ENCODE results near the gene TOMM5.

The TOMM5 gene

GRCh38 chr9:37617832-37618231 is 25.4 kb upstream of the TOMM5 start:
- DNase-seq (ENCODE audit: low read depth) = no peak
- TF ChIP-seq CTCF (IDR thresholded peaks at IDR 0.05; ENCODE audit: low read depth, low read length, missing control alignments) = no peak
- in situ Hi-C loops (cut with HindIII; ENCODE audit: low sequenced_read_pairs) = no loop called here
- no peak overlapping the region for H3K4me3 ChIP-seq (ENCODE audit: low read depth, low read length)

GRCh38 chr9:37617161-37617560 is 24.8 kb upstream of the TOMM5 start:
- DNase-seq (ENCODE audit: low read depth) = no peak
- H3K4me3 ChIP-seq (ENCODE audit: low read depth, low read length) = no peak overlapping the region
- in situ Hi-C loops (cut with HindIII; ENCODE audit: low sequenced_read_pairs) = no loop called here
- no peak for TF ChIP-seq CTCF (IDR thresholded peaks at IDR 0.05; ENCODE audit: low read depth, low read length, missing control alignments)

GRCh38 chr9:37611961-37612360 is 19.6 kb upstream of the TOMM5 start:
- in situ Hi-C loops (cut with HindIII; ENCODE audit: low sequenced_read_pairs) = no loop called here
- no peak for TF ChIP-seq CTCF (IDR thresholded peaks at IDR 0.05; ENCODE audit: low read depth, low read length, missing control alignments)
- no peak for DNase-seq (ENCODE audit: low read depth)
- H3K4me3 ChIP-seq (ENCODE audit: low read depth, low read length) = no peak overlapping the region

- TF ChIP-seq CTCF (IDR thresholded peaks at IDR 0.05; ENCODE audit: low read depth, low read length, missing control alignments) = no peak
- DNase-seq (ENCODE audit: low read depth) = no peak
- no peak overlapping the region for H3K4me3 ChIP-seq (ENCODE audit: low read depth, low read length)
- in situ Hi-C loops (cut with HindIII; ENCODE audit: low sequenced_read_pairs) = no loop called here
Measured at GRCh38 chr9:37611014-37611413, 18.6 kb upstream of the TOMM5 start.

- DNase-seq (ENCODE audit: low read depth) = no peak
- in situ Hi-C loops (cut with HindIII; ENCODE audit: low sequenced_read_pairs) = no loop called here
- TF ChIP-seq CTCF (IDR thresholded peaks at IDR 0.05; ENCODE audit: low read depth, low read length, missing control alignments) = no peak
- H3K4me3 ChIP-seq (ENCODE audit: low read depth, low read length) = no peak overlapping the region
Measured at GRCh38 chr9:37609735-37610397, 17.5 kb upstream of the TOMM5 start.

- in situ Hi-C loops (cut with HindIII; ENCODE audit: low sequenced_read_pairs) = no loop called here
- no peak overlapping the region for H3K4me3 ChIP-seq (ENCODE audit: low read depth, low read length)
- no peak for TF ChIP-seq CTCF (IDR thresholded peaks at IDR 0.05; ENCODE audit: low read depth, low read length, missing control alignments)
- DNase-seq (ENCODE audit: low read depth) = no peak
Measured at GRCh38 chr9:37608250-37608649, 15.9 kb upstream of the TOMM5 start.

Measured in astrocyte of the cerebellum (primary cell).